Esophagus muscularis mucosa (tissue), 4 donors: Measurements from ENCODE around the gene MEIOSIN.

ENCODE experiments used
- EP300 ChIP-seq: sonication (generic); formaldehyde crosslinking; IDR thresholded peaks from one replicate; pipeline ENCODE4 v1.6.1; 2017; ENCODE audit warnings: antibody characterized with exemption
- POLR2A ChIP-seq: fragments of 450-650 bp; IDR thresholded peaks from one replicate; pipeline ENCODE4 v1.6.1; 2017; ENCODE audit warnings: antibody characterized with exemption, moderate library complexity, mild to moderate bottlenecking, low read depth
- TF ChIP-seq, protein P1 (sequence below), 3 experiments: fragments of 200-600 bp in 2 of 3; fragments of 450-650 bp in 1 of 3; sonication (generic) in 2 of 3; IDR thresholded peaks; one replicate each; pipeline ENCODE4 v1.5.1; 2017 to 2019; ENCODE audit warnings: antibody characterized with exemption in 3 of 3, mild to moderate bottlenecking in 2 of 3, moderate library complexity in 1 of 3

DNA sequence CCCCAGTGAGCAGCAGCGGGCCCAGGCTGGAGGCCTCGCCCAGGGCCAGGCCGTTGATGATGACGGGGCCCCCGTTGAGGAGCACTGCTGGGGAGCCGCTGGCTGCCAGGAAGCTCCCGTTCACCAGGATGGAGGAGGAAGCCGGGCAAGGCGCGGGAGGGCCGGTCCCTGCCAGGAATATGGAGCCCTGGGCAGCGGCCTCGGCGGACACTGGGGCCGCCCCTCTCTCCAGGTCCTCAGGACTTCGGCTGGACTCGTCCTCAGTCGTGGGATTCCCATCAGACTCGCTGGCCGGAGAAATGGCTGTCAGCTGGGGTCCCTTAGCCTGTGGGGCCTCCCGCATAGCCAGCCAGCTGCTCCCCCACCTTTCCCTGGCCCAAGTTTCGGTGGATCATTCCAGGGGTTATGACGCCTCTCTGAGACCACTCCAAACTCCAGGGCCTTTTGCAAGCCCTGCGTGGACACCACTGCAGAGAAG is 33.7 kb downstream of the MEIOSIN start:
- TF ChIP-seq POLR2A (no peak), EP300 (no peak)
- TF ChIP-seq, protein P1, sequence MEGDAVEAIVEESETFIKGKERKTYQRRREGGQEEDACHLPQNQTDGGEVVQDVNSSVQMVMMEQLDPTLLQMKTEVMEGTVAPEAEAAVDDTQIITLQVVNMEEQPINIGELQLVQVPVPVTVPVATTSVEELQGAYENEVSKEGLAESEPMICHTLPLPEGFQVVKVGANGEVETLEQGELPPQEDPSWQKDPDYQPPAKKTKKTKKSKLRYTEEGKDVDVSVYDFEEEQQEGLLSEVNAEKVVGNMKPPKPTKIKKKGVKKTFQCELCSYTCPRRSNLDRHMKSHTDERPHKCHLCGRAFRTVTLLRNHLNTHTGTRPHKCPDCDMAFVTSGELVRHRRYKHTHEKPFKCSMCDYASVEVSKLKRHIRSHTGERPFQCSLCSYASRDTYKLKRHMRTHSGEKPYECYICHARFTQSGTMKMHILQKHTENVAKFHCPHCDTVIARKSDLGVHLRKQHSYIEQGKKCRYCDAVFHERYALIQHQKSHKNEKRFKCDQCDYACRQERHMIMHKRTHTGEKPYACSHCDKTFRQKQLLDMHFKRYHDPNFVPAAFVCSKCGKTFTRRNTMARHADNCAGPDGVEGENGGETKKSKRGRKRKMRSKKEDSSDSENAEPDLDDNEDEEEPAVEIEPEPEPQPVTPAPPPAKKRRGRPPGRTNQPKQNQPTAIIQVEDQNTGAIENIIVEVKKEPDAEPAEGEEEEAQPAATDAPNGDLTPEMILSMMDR (IDR thresholded peaks at IDR 0.05) = no peak
